ENCODE data around the gene STX10.
"Not testable (repeated sequence)": the region's sequence is repeated elsewhere in the genome, so short reads cannot be mapped to it uniquely, and the experiment has no call there.

Gene STX10

GRCh38 chr19:13164343-13165161, 14.4 kb upstream of the STX10 start:
- DNase-seq (ENCODE audit: low read depth) = no peak

- DNase-seq (ENCODE audit: low read depth) = peak; percentile 85
Observed at GRCh38 chr19:13163609-13164342, 13.6 kb upstream of the STX10 start.

- peak; percentile 96 for DNase-seq (ENCODE audit: low read depth)
Observed at GRCh38 chr19:13162724-13163608, 12.8 kb upstream of the STX10 start.

GRCh38 chr19:13160557-13160956, 10.4 kb upstream of the STX10 start:
- DNase-seq (ENCODE audit: low read depth) = no peak

- DNase-seq (ENCODE audit: low read depth) = no peak
Observed at GRCh38 chr19:13159713-13160112, 9.5 kb upstream of the STX10 start.

GRCh38 chr19:13155472-13156359, 5.5 kb upstream of the STX10 start:
- DNase-seq (ENCODE audit: low read depth) = no peak

GRCh38 chr19:13154911-13155471, 4.8 kb upstream of the STX10 start:
- no peak for DNase-seq (ENCODE audit: low read depth)

- DNase-seq (ENCODE audit: low read depth) = peak; percentile 88
Observed at GRCh38 chr19:13154241-13154778, 4.1 kb upstream of the STX10 start.

- no peak for DNase-seq (ENCODE audit: low read depth)
Observed at GRCh38 chr19:13153569-13154240, 3.5 kb upstream of the STX10 start.

- DNase-seq (ENCODE audit: low read depth) = peak; percentile 88
Observed at GRCh38 chr19:13152974-13153568, 2.9 kb upstream of the STX10 start.

GRCh38 chr19:13152356-13152973, 2.3 kb upstream of the STX10 start:
- no peak for DNase-seq (ENCODE audit: low read depth)

- peak; percentile 95 for DNase-seq (ENCODE audit: low read depth)
Observed at GRCh38 chr19:13151605-13152355, 1.6 kb upstream of the STX10 start.

GRCh38 chr19:13150931-13151604, 893 bp upstream of the STX10 start:
- no peak for DNase-seq (ENCODE audit: low read depth)

GRCh38 chr19:13149628-13150186, 468 bp downstream of the STX10 start:
- DNase-seq (ENCODE audit: low read depth) = no peak

- not testable (repeated sequence) for DNase-seq (ENCODE audit: low read depth)
Observed at GRCh38 chr19:13149173-13149627, 975 bp downstream of the STX10 start.

- no peak for DNase-seq (ENCODE audit: low read depth)
Observed at GRCh38 chr19:13146763-13147563, 3.2 kb downstream of the STX10 start.
